Measurements from ENCODE around the gene KCNB1.

- TF ChIP-seq CTCF (IDR thresholded peaks at IDR 0.05; ENCODE audit: low read depth, low read length): no peak
- TF ChIP-seq EZH2phosphoT487 (IDR thresholded peaks at IDR 0.05; ENCODE audit: low read depth): no peak
These were observed 49.9 kb downstream of the KCNB1 start for GRCh38 chr20:49432550-49432949.

Measured in OCI-LY3 (cell line).